ENCODE measurements around the gene INPP5J. TPM values are rescaled to one million over a fixed set of nuclear protein-coding genes. Genes with fewer than 3 reads are reported as not detected.

INPP5J gene
- total and polyA plus RNA-seq, 9 of the 15 experiments (the other 6 are each of a cell fraction or from before 2014, with no cell fraction given): 0.10 to 6.3 (median 4.8) TPM

DNA sequence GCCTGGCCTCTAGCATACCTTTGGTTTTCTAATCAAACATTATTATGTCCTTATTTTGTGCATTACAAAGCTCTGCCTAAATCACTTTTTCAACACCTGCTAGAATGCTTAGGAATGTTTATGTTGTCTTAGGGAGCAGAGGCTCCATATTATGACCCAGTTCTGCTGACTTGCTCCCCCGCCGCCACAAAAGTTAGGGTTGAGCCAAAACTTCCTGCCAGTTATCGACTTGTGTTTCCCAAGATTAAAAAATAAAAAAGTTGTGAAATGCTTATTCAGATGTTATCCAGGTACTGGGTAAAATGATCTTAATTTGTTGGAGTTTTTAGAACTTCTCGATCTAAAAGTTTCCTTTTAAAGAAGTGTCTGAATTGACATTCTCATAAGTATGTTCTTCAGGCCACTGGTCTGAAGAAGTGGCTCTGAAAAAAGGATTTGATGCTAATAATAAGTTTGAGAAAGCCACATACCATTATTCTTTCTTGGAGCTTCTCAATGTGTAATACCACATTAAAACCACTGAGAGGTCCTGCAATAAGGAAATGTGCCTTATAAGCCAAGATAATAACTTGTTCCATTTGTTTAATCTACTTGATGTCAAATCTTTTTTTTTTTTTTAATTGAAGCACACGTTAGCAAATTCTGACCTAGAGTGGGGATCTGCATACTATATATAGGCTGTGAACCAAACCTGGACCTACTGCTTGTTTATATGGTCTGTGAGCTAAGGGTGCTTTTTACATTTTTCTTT is 39.4 kb downstream of the INPP5J start:
- Histone ChIP-seq H4K20me1 (replicated peaks; ENCODE audit: control insufficient read depth, insufficient read depth, low read length) (no peaks in the 10 kb centered on the region; the same call in 1 of the 2 replicates), H3K4me3 (no peak overlapping the region), H3K9ac (ENCODE audit: insufficient read depth in 1 of 2, low read depth in 2 of 2, low read length in 2 of 2) (no peak overlapping the region), H3K79me2 (ENCODE audit: control insufficient read depth, insufficient read depth, low read length) (peaks cover 13% of the 10 kb centered on the region), H3K9me3 (replicated peaks; ENCODE audit: control insufficient read depth, insufficient read depth, low read depth, low read length) (no peaks in the 10 kb centered on the region), H3K4me2 (ENCODE audit: insufficient read depth, low read length) (no peak overlapping the region), H3K4me1 (replicated peaks in 1 of 2; ENCODE audit: control insufficient read depth in 2 of 2, insufficient read depth in 2 of 2, low read length in 2 of 2) (no peaks in the 10 kb centered on the region; a peak in 2 of 5 replicates), H3K9me1 (ENCODE audit: control insufficient read depth, insufficient read depth, low read length) (no peaks in the 10 kb centered on the region), H3K27ac (ENCODE audit: extremely low read depth, low read depth, low read length) (no peak overlapping the region), H3K27me3 (ENCODE audit: control insufficient read depth in 2 of 2, insufficient read depth in 2 of 2, low read length in 2 of 2) (no peaks in the 10 kb centered on the region), H3K36me3 (ENCODE audit: control insufficient read depth, insufficient read depth, low read length) (no peaks in the 10 kb centered on the region), H2AFZ (ENCODE audit: low read depth, low read length) (no peak overlapping the region)
- CTCF ChIA-PET (ENCODE audit: low intra/inter-chr PET ratio): interaction anchor here (0.7 kb wide), 1 partner anchor 18 kb away, joined by 5 read pairs; no protein-coding TSS in a partner anchor
- TF ChIP-seq IFI16 (CRISPR knock-in tag; IDR thresholded peaks at IDR 0.05): no peak
- TF ChIP-seq MXI1 (IDR thresholded peaks at IDR 0.05; ENCODE audit: low read depth, low read length): no peak
- no peak for TF ChIP-seq FOXK2 (conservative IDR thresholded peaks at IDR 0.05 in 1 of 2, IDR thresholded peaks at IDR 0.05 in 1 of 2; ENCODE audit: low read depth in 2 of 2)
- no peak for TF ChIP-seq ZNF699 (CRISPR knock-in tag; IDR thresholded peaks at IDR 0.05; ENCODE audit: insufficient replicate concordance)
- TF ChIP-seq ZNF212 (CRISPR knock-in tag; IDR thresholded peaks at IDR 0.05): no peak
- TF ChIP-seq, protein P1, sequence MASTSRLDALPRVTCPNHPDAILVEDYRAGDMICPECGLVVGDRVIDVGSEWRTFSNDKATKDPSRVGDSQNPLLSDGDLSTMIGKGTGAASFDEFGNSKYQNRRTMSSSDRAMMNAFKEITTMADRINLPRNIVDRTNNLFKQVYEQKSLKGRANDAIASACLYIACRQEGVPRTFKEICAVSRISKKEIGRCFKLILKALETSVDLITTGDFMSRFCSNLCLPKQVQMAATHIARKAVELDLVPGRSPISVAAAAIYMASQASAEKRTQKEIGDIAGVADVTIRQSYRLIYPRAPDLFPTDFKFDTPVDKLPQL (IDR thresholded peaks at IDR 0.05; ENCODE audit: extremely low read depth, insufficient read length): no peak
- TF ChIP-seq SMAD3 (CRISPR knock-in tag; conservative IDR thresholded peaks at IDR 0.05): no peak
- TF ChIP-seq, protein P2, sequence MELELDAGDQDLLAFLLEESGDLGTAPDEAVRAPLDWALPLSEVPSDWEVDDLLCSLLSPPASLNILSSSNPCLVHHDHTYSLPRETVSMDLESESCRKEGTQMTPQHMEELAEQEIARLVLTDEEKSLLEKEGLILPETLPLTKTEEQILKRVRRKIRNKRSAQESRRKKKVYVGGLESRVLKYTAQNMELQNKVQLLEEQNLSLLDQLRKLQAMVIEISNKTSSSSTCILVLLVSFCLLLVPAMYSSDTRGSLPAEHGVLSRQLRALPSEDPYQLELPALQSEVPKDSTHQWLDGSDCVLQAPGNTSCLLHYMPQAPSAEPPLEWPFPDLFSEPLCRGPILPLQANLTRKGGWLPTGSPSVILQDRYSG (tag; conservative IDR thresholded peaks at IDR 0.05; ENCODE audit: low read depth): no peak
- no peak for TF ChIP-seq GABPA (tag; conservative IDR thresholded peaks at IDR 0.05; ENCODE audit: low read depth)
- TF ChIP-seq, protein P3, sequence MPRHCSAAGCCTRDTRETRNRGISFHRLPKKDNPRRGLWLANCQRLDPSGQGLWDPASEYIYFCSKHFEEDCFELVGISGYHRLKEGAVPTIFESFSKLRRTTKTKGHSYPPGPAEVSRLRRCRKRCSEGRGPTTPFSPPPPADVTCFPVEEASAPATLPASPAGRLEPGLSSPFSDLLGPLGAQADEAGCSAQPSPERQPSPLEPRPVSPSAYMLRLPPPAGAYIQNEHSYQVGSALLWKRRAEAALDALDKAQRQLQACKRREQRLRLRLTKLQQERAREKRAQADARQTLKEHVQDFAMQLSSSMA (CRISPR knock-in tag; IDR thresholded peaks at IDR 0.05): no peak
- no peak for ATAC-seq
- no peak for DNase-seq (ENCODE audit: extremely low read depth in 1 of 4, low spot score in 3 of 4)
- BruUV-seq (replicated peaks): no TSS peak
- 78% methylated on average over 4 of the region's 5 CpGs for whole genome bisulfite sequencing (ENCODE audit: insufficient coverage, low coverage, missing lambda C conversion rate)
- in situ Hi-C loops (cut with MboI): no loop called here
- no peak for FAIRE-seq
- intact Hi-C loops (cut with micrococcal nuclease): no loop called here
- POLR2A ChIA-PET: interaction anchor here (0.7 kb wide), 1 partner anchor 254 kb away, joined by 4 read pairs; no protein-coding TSS in a partner anchor
